Breast epithelium (tissue), 4 donors: ENCODE measurements around the gene ZNF341. TPM values are rescaled to one million over a fixed set of nuclear protein-coding genes. Genes with fewer than 3 reads are reported as not detected.

Experiments used
- DNase-seq, 2 donors: peaks; one replicate each; pipeline ENCODE4 v3.0.0-alpha.2; 2019; ENCODE audit warnings: low spot score in 2 of 2
- H3K27ac ChIP-seq, 2 donors: fragments of 200-600 bp; sonication (generic) in 1 of 2; one replicate each; pipeline ENCODE4 v1.5.1; 2016 to 2019; ENCODE audit warnings: mild to moderate bottlenecking in 1 of 2
- H3K27me3 ChIP-seq, 2 donors: fragments of 200-600 bp; sonication (generic) in 1 of 2; one replicate each; pipeline versions ENCODE4 v1.5.1 to v1.6.0; 2017 to 2019; ENCODE audit warnings: control low read depth in 1 of 2, mild to moderate bottlenecking in 1 of 2
- H3K36me3 ChIP-seq: fragments of 200-600 bp; one replicate; pipeline ENCODE4 v1.5.1; 2019
- H3K4me1 ChIP-seq, 2 donors: fragments of 200-600 bp; sonication (generic); one replicate each; pipeline ENCODE4 v1.5.1; 2016 to 2019; ENCODE audit warnings: control low read depth in 1 of 2
- H3K4me3 ChIP-seq, 3 donors: fragments of 200-600 bp; sonication (generic); 1 replicate in 2 of 3; 2 replicates in 1 of 3; pipeline ENCODE4 v1.5.1; 2016 to 2019; ENCODE audit warnings: mild to moderate bottlenecking in 3 of 3, moderate library complexity in 2 of 3
- H3K9me3 ChIP-seq, 2 donors: fragments of 200-600 bp; sonication (generic) in 1 of 2; one replicate each; pipeline ENCODE4 v1.5.1; 2016 to 2019; ENCODE audit warnings: control low read depth in 1 of 2
- POLR2A ChIP-seq: fragments of 450-650 bp; IDR thresholded peaks from one replicate; pipeline ENCODE4 v1.6.1; 2016; ENCODE audit warnings: antibody characterized with exemption, mild to moderate bottlenecking, moderate library complexity
- POLR2AphosphoS5 ChIP-seq, 3 donors: sonication (generic); formaldehyde crosslinking; IDR thresholded peaks; one replicate each; pipeline ENCODE4 v1.6.1; 2017; ENCODE audit warnings: antibody characterized with exemption in 3 of 3
- intact Hi-C: fragments of 100-400 bp; cut with DNase I; formaldehyde crosslinking; loops from one replicate; pipeline ENCODE4 v1.15.1; 2023; ENCODE audit warnings: low total_unique reads
- total RNA-seq, 3 donors: library from RNA; depleted of rRNA; stranded (reverse); fragments of >200 nt; gene quantifications; one replicate each; pipeline ENCODE4 v1.1.0, GENCODE V29; 2016
- TF ChIP-seq, protein P1 (sequence below), 3 donors: fragments of 450-650 bp; IDR thresholded peaks; one replicate each; pipeline ENCODE4 v1.5.1; 2016 to 2017; ENCODE audit warnings: antibody characterized with exemption in 3 of 3, mild to moderate bottlenecking in 3 of 3, moderate library complexity in 3 of 3

ZNF341 gene
- total RNA-seq, 3 donors from 2014 or later, result 1.8 to 3.3 (median 2.5) TPM

DNA sequence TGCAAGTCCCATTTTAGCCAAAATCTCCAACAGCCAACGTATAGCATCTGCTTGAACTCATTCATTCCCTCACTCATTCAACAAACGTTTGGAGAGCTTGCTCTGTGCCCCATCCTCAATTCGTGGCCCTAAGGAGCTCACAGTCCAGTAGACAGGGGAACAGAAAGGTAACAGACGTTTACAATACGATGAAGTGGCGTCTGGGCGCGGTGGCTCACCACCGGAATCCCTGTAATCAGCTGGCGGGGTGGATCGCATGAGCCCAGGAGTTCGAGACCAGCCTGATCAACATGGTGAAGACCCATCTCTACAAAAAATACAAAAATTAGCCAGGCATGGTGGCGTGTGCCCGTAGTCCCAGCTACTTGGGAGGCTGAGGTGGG, 44.8 kb upstream of the ZNF341 start:
- H3K27ac ChIP-seq, result peak overlapping the region; percentile 19 to 45
- TF ChIP-seq POLR2AphosphoS5 (IDR thresholded peaks at IDR 0.05), result no peak
- TF ChIP-seq POLR2A, result no peak
- TF ChIP-seq, protein P1, sequence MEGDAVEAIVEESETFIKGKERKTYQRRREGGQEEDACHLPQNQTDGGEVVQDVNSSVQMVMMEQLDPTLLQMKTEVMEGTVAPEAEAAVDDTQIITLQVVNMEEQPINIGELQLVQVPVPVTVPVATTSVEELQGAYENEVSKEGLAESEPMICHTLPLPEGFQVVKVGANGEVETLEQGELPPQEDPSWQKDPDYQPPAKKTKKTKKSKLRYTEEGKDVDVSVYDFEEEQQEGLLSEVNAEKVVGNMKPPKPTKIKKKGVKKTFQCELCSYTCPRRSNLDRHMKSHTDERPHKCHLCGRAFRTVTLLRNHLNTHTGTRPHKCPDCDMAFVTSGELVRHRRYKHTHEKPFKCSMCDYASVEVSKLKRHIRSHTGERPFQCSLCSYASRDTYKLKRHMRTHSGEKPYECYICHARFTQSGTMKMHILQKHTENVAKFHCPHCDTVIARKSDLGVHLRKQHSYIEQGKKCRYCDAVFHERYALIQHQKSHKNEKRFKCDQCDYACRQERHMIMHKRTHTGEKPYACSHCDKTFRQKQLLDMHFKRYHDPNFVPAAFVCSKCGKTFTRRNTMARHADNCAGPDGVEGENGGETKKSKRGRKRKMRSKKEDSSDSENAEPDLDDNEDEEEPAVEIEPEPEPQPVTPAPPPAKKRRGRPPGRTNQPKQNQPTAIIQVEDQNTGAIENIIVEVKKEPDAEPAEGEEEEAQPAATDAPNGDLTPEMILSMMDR (IDR thresholded peaks at IDR 0.05), result no peak
- peak overlapping the region in 2 of 3 donors; percentile 48 to 72 for H3K4me3 ChIP-seq
- peaks cover 6 to 8% of the 10 kb centered on the region in 2 donors for H3K4me1 ChIP-seq
- intact Hi-C loops, result no loop called here
- H3K9me3 ChIP-seq, result no peaks in the 10 kb centered on the region
- H3K36me3 ChIP-seq, result no peaks in the 10 kb centered on the region
- H3K27me3 ChIP-seq, result no peaks in the 10 kb centered on the region
- no peak for DNase-seq

DNA sequence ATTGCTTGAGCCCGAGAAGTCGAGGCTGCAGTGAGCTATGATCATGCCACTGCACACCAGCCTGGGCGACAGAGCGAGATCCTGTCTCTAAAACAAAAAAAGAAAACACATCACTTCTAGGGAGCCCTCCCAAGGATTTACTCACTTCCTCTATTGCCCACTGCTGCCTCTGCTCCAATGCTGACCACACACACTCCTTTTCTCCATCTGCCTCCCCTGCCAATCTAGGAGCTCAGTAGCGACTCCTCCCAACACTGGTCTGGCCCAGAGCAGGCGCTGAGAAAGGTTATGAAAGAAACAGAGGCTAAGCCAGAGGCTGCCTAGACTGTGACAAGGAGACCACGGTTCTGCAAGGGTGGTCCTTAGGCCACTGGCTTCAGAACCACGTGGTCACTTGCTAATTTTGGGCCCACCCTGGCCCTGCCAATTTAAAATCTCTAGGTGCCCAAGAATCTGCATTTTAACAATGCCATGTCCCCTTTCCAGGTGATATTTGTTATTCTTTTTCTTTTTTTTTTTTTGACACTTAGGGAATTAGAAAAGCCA, 44.4 kb upstream of the ZNF341 start:
- intact Hi-C loops, result no loop called here
- H3K4me3 ChIP-seq, result no peak overlapping the region
- no peak overlapping the region for H3K27ac ChIP-seq
- TF ChIP-seq POLR2A, result no peak
- no peak for TF ChIP-seq POLR2AphosphoS5 (IDR thresholded peaks at IDR 0.05)
- TF ChIP-seq, protein P1 (IDR thresholded peaks at IDR 0.05), result no peak
- peaks cover 6 to 8% of the 10 kb centered on the region in 2 donors for H3K4me1 ChIP-seq
- no peaks in the 10 kb centered on the region for H3K36me3 ChIP-seq
- H3K27me3 ChIP-seq, result no peaks in the 10 kb centered on the region
- no peak for DNase-seq
- H3K9me3 ChIP-seq, result no peaks in the 10 kb centered on the region

DNA sequence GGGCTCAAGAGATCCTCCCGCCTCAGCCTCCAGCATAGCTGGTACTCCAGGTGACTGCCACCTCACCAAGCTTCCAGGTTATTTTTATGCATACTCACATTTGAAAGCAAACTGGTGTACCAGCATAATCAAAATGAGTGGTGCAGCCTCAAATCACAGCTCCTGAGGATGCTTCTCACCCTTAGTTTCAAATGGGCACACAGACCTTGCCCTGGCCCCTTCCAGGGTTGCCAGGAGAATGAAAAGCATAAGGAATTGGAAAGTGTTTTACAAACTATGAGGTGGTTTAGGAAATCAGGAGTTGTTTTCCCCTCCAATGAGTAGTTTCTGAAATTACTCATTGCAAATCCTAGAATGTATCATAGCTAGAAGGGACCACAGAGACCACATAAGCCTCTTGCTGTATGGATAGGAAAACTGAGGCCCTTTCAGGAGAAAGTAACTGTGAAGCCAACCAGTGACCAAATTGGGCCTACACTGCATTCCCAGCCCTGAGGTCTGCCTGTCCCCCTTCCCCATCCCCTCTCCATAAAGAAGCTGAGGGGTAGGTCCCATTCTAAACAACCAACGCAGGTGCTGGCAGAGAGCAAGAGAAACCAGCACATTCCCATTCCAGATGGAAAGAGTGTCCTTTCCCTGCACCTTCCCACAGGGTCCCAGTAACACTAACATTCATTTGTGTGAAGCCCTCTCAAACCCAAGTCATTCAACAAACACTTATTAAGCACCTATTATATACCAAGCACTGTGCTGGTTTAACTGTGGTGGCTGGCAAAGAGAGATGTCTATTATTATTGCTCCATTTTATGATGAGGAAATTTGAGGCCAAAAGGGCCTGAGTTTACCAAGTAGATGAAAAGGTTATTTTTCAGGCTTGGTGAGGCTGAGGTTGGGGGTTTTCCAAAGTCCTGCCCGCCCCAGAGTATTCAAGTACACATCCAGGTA, 43.5 kb upstream of the ZNF341 start:
- intact Hi-C loops, result no loop called here
- TF ChIP-seq, protein P1 (IDR thresholded peaks at IDR 0.05), result no peak
- TF ChIP-seq POLR2A (no peak), POLR2AphosphoS5 (IDR thresholded peaks at IDR 0.05) (no peak)
- no peak for DNase-seq
- Histone ChIP-seq H3K4me3 (no peak overlapping the region), H3K27ac (no peak overlapping the region), H3K4me1 (peaks cover 6 to 8% of the 10 kb centered on the region in 2 donors), H3K36me3 (no peaks in the 10 kb centered on the region), H3K27me3 (no peaks in the 10 kb centered on the region), H3K9me3 (no peaks in the 10 kb centered on the region)

DNA sequence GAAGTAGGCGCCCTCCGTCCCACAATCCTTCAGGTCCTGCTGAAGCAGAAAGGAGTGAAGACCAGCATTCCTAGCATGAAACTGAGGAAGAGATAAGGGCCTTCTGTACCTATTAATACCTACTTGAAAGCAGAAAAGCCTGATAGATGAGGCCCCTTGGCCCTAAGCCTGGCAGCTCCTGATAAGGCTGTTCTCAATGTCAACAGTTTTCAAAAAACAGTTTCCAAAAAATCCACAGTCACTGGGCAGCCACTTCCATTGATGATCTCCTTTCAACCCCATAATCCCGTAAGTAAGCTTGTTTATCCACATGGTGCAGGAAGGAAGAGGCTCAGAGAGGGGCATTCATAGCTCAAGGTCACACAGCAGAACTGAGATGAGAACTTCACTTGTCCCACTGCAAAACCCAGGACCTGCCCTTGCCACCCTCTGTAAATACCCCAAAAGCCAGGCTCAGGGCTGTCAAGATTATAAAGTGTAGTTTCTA, 42.8 kb upstream of the ZNF341 start:
- intact Hi-C loops, result no loop called here

More for the DNA sequence above, 42.8 kb upstream of the ZNF341 start:
- Histone ChIP-seq H3K27ac (no peak overlapping the region), H3K4me1 (peaks cover 6 to 8% of the 10 kb centered on the region in 2 donors), H3K4me3 (no peak overlapping the region), H3K27me3 (no peaks in the 10 kb centered on the region), H3K9me3 (no peaks in the 10 kb centered on the region), H3K36me3 (no peaks in the 10 kb centered on the region)
- TF ChIP-seq, protein P1 (IDR thresholded peaks at IDR 0.05), result no peak
- TF ChIP-seq POLR2A (no peak), POLR2AphosphoS5 (IDR thresholded peaks at IDR 0.05) (no peak)
- no peak for DNase-seq
